ENCODE results near the gene ITGA4. TPM values are rescaled to one million over a fixed set of nuclear protein-coding genes. Genes with fewer than 3 reads are reported as not detected.

The ITGA4 gene
- 1.1 to 2.3 TPM (median 1.9 TPM) in 5 replicates for total RNA-seq (2022; extraction: Qiagen RNA extraction; ENCODE audit: low read depth)

DNA sequence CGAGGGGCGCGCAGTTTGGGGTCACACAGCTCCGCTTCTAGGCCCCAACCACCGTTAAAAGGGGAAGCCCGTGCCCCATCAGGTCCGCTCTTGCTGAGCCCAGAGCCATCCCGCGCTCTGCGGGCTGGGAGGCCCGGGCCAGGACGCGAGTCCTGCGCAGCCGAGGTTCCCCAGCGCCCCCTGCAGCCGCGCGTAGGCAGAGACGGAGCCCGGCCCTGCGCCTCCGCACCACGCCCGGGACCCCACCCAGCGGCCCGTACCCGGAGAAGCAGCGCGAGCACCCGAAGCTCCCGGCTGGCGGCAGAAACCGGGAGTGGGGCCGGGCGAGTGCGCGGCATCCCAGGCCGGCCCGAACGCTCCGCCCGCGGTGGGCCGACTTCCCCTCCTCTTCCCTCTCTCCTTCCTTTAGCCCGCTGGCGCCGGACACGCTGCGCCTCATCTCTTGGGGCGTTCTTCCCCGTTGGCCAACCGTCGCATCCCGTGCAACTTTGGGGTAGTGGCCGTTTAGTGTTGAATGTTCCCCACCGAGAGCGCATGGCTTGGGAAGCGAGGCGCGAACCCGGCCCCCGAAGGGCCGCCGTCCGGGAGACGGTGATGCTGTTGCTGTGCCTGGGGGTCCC lies at the start of gene ITGA4:
Gene ITGA4 (plus strand): TSS at position 266 of the 620 bp plus-strand sequence. CDS start 269 bp downstream, at position 535.

Other genes with a start within 250 kb of the ITGA4 start
- 0.16 to 0.47 TPM (median 0.21 TPM) in 5 replicates for gene CERKL, start 199.7 kb downstream of the ITGA4 start, total RNA-seq (2022; extraction: Qiagen RNA extraction; ENCODE audit: low read depth)
- gene NEUROD1, start 223.1 kb downstream of the ITGA4 start, total RNA-seq (2022; extraction: Qiagen RNA extraction; ENCODE audit: low read depth) = not detected in 5 replicates

Measured in A549 treated with CpdA at 1 μM for 4 hours (cell line).